Measurements from ENCODE around the gene TBC1D10B.
"Not testable (repeated sequence)": the region's sequence is repeated elsewhere in the genome, so short reads cannot be mapped to it uniquely, and the experiment has no call there.

The TBC1D10B gene

DNA sequence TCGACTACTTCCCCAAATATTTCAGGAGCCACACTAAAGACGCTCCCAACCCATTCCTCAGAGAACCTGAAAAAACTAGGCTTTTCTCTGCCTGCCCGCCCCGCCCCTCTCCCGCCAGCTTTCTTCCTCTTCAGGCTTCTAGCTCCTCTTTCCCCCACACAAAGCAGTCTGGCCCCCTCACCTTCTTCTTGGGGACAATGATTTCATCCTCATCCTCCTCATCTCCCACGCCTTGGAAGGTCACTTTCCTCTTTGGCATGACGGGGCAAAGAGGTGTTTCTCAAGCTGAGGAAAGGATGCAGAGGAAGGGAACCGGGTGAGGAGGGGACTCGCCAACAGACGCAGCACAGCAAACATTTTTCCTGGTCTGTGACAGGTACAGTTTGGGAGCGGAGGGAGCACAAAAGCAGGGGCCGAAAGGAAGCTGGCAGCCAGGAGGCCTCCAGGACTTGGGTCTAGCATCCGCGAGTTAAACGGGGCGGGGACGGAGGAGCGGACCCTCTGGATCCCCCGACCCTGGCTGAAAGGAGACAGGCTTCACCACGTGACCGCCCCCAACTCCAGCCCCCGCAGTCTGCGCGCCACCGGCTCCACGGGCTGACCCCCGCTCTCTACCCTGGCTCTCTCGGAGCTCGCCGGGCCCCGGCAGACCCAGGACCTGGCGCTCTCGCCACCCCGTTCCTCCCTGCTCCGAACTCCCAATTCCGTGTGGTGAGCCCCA, 15.7 kb downstream of the TBC1D10B start:
- DNase-seq, result peak; percentile 46

DNA sequence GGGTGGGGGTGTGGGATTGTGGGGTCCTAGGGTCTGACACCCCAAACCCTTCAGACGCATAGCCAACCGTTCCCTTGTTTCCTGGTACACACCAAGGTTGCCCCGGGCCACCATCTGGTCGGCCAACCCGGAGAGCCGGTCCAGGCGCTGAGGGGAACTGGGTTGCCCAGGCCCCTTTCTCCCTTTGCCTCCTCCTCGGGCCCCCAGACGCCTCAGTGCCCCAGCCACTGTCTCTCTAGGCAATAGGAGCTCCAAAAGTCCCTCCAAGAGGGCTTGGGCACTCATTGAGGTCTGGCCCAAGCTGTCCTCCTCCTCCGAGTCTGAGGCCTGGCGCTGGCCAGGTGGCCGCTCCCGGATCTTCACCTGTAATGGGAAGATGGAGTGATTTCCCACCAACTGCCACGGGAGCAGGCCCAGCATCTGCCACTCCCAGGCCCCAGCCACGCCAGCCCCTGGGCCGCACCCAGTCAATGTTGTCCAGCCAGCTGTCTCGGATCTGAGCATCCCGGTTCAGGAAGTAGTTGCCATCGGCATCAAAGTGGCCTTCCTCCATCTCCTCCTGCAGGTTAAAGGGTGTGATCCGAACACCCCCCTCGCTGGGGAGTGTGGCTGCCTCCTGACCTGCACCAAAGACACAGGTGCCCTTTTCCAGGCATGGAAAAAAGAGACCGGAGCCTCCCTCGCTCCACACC, 16.7 kb downstream of the TBC1D10B start:
- DNase-seq, result no peak

DNA sequence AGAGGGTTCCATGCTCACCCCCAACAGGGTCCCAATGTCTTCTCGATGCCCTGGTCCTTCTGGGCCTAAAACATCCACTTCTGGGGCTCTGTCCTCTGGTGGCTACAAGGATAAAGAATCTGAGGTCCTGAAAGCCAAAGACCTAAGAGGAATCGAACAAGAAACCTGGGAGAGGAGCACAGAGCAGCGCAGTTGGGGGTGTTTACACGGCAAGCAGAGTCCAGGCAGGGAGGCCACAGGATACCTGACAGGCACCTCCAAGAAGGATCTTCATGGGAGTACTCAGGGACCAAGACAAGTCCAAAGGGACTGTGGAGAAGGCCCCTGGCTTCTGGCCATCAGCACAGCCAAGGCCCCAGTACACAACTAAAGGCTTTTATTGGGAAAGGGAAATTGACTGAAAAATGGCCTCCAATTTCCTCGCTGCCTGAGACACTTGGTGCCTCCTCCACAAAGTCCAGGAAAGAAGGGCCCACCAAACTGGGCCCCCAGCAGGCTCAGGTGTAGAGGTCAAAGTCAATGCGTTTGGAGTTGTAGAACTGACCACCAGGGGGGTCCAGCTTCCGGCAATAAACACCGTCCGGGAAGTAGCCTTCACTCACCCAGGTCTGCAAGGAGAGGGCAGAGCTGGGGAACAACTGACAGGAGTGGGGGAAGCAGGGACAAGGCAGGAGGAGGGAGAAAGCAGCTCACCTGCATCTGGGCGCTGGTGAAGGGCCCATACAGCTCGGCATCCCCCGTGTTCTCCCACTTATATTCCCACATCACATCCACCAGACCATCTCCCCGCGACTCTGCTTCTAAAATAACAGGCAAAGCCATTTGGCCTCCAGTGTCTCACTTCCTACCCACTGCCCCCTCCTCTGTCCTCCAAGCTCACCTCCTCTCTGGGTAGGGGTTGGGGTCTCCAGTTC, 17.5 kb downstream of the TBC1D10B start:
- DNase-seq, result no peak

DNA sequence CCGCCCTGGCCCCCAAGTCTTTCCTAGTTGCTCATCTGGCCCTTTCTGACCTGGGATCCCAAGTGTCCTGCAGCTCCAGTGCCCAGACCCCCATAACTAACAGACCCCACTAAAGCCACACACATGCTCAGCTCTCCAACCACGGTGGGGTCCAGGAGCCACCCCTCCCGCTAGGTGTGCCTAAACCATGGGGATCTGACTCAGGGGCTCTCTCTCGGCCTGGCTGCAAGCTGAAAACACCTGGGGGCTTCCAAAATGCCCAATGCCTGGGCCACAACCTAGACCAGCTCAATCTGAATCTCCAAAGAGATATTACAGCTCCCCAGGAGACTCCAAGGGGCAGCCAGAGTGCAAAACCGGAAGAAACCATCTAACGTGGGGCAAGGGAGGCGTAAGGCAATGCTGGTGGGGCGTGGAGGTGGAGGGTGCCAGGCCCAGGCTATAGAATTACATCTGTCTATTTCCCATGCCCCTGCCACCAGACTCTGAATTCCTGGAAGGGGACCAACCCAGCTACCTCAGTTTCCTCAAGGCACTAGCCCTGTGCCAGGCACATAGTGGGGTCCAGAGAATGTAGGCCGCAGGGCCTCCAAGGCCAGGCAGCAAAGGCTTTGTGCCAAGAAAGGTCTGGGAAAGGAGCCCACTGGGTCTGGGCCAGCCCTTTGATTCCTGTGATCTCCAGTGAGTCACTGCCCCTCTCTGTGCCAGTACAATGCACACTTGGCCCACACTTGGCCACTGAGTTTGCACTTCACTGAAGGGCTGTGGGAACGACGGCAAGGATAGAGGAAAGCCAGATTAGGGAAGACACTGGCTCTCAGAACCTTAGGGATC, 18.5 kb downstream of the TBC1D10B start:
- DNase-seq, result no peak

DNA sequence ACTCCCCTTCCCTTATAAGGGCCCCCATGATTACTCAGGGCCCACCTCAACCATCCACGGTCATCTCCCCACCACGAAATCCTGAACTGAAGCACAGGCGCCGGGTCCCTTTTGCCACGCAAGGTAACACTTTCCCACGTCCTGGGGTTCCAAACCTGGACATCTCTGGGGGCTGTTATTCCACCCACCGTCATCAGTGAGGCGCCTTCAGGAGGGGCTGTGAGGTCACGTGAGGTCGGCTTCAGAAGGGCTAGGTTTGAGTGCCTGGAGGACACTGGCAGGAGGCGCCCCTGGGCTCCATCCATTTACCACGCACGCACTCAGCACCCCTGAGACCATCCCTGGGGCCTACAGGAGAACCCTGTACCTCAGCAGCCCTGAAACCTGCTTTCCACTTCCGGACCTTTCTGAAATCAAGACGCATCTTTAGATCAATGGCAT, 19.3 kb downstream of the TBC1D10B start:
- DNase-seq, result no peak

DNA sequence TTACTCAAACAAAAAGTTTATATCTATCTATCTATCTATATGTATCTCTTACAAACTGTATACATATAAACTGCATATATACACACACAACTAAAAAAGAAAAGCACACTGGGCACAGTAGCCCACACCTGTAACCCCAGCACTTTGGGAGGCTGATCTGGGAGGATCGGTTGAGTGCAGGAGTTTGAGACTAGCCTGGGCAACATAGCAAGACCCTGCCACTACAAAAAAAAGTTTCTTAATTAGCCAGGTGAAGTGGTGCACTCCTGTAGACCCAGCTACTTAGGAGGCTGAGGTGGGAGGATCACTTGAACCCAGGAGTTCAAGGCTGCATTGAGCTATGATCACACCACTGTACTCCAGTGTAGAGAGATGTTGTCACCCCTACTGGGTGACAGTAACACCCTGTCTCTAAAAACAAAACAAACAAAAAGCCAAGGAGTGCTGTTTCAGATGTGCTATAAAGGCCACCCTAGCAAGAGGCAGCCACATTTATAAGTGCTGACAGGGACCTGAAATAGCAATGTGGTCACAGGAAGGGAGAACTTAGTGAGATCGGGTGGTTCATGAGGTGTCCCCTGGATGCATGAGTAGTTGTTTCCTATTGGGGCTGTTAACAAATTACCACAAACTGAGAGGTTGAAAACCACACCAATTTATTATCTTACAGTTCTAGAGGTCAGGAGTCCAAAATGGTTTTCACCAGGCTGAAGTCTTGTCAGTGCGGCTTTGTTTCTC, 20.0 kb downstream of the TBC1D10B start:
- no peak for DNase-seq

DNA sequence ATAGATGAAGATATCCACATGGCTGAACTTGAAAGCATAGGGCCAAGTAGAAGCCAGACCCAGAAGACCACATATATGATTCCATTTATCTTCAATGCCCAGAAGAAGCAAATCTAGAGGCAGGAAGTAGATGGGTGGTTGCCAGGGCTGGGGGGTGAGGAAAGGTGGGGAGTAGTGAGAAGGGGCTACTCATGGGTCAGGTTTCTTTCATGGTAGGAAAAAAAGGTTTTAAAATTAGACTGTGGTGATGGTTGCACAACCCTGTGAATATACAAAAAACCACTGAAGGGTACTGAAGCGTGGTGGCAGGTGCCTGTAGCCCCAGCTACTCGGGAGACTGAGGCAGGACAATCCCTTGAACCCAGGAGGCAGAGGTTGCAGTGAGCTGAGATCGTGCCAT, 20.6 kb downstream of the TBC1D10B start:
- no peak for DNase-seq

DNA sequence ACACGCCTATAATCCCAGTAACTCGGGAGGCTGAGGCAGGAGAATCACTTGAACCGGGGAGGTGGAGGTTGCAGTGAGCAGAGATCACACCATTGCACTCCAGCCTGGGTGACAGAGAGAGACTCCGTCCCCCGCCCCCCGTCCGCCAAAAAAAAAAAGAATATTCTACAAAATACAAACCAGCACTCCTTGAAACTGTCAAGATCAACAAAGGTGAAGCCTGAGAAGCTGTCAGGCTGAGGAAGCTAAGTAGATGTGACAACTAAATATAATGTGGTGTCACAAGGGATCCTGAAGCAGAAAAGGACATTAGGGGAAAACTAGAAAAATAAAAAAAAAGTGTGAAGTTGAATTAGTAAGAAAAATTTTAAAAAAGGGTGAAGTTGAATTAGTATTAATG, 21.4 kb downstream of the TBC1D10B start:
- no peak for DNase-seq

DNA sequence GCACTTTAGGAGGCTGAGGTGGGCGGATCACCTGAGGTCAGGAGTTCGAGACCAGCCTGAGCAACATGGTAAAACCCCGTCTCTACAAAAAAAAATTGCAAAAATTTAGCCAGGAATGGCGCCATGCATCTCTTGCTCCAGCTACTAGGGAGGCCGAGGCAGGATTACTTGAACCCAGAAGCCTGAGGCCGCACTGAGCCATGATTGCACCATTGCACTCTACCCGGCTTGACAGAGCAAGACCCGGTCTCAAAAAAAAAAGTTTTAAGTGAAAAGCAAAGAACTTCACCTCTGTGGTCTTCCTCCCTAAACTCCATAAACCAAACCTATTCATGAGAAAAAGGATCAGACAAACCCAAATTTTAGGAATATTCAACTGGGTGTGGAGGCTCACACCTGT, 22.2 kb downstream of the TBC1D10B start:
- DNase-seq, result no peak

DNA sequence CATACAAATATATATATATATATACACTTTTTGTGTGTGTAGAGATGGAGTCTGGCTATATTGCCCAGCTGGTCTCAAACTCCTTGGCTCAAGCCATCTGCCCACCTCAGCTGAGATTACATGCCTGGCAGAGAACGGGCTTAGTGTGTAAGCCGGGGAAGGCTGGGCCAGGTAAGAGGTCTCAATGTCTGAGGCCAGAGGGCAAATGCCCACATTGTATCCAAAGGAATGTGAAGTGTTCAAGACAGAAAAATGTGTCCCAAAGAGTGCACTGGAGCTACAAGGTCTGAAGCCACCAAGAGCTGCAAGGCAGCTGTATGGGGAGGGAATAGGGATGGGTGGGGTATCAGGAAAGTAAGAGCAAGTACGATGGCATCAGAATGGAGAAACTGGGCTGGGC, 24.0 kb downstream of the TBC1D10B start:
- no peak for DNase-seq

DNA sequence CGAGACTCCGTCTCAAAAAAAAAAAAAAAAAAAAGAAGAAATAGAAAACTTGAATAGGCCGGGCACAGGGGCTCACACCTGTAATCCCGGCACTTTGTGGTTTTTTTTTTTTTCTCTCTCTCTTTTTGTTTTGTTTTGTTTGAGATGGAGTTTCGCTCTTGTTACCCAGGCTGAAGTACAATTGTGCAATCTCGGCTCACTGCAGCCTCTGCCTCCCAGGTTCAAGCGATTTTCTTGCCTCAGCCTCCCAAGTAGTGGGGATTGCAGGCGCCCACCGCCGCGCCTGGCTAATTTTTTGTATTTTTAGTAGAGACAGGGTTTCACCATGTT, 26.8 kb downstream of the TBC1D10B start:
- not testable (repeated sequence) for DNase-seq

DNA sequence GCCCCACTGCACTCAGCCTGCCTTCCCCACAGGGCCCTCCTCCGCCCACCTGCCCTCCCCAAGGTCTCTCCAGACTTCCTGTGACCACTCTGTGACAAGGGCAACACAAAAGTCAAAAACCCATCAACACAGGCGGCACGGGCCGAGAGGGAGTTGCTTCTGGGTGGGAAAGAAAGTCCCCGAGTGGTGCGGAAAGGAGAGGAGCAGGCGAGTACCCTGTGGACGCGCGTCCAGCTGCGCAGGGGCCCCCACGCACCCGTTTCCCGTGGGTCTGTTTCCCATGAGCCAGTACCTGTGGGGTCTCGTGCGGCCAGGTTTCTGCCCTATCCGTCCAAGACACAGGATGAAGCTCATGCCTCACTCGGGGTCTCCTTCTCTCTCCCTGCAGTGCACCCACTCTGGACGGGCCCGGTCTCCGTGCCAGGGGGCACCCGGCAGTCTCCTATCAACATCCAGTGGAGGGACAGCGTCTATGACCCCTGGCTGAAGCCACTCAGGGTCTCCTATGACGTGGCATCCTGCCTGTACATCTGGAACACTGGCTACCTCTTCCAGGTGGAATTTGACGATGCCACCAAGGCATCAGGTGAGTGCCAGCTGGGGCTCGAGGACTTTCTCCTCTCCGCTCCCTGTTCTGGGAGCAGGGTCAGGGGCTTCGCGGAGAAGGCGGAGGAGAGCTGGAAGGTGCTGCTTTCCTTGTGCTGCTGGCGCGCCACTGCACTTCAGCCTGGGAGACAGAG, 27.4 kb downstream of the TBC1D10B start:
- DNase-seq, result no peak

DNA sequence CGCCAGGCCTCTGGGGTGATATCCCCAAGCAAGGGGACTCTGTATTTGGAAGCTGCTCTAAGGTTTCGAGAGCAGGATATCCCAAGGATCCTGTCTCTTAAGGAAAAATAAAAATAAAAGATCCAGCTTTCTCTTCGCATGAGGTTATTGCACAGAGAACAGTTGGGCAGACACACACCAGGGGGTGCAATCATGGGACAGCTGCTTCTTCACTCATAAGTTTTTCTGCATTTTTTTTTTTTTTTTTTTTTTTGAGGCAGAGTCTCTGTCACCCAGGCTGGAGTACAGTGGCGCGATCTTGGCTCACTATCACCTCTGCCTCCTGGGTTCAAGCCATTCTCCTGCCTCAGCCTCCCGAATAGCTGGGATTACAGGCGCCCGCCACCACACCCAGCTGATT, 28.3 kb downstream of the TBC1D10B start:
- not testable (repeated sequence) for DNase-seq

DNA sequence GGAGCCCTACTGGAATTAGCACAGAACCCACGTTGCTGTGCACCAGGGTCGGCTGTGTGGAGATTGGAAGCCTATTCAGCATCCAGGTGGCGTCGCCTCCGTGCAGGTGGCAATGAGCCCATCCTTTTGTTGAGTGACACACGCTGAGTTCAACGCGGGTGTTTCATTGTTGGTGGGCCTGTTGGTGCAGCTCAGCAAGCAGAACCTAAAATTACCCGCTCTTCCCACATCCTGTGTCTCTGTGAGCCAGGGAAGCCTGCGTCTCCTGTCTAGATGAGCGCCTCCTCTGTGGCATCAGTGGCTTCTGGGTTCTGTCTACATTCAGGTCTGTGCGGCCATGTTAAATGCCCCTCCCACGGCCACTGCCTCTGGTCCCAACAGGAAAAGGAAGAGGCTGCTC, 29.7 kb downstream of the TBC1D10B start:
- no peak for DNase-seq

DNA sequence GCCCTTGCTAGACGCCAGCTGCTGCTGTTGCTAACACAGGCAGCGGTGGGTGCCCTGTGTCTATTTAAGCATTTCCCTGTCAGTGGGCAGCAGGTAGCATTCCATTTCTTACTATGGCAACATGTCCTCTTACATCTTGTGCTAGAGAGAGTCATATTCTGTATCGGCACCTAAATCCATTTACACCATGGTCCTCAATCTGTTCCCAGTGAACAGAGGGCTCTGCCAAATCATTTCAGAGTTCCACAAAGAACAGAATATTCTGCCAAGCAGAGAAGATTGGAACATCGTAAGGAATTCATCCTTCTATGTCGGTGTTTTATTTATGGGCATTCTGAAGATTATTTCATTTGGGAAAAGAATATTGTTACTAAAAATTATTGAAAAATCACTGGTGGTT, 31.6 kb downstream of the TBC1D10B start:
- DNase-seq, result not testable (repeated sequence)

DNA sequence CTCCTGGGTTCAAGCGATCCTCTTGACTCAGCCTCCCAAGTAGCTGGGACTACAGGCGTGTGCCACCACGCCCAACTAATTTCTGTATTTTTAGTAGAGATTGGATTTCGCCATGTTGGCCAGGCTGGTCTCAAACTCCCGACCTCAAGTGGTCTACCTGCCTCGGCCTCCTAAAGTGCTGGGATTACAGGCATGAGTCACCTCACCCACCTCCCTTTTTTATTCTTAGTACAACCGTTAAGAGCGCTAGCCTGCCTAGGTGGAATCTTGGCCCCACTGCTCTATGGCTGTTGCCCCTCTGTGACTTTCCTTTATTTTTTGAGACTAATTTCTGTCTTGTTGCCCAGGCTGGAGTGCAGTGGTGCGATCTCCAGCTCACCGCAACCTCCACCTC, 32.3 kb downstream of the TBC1D10B start:
- not testable (repeated sequence) for DNase-seq

DNA sequence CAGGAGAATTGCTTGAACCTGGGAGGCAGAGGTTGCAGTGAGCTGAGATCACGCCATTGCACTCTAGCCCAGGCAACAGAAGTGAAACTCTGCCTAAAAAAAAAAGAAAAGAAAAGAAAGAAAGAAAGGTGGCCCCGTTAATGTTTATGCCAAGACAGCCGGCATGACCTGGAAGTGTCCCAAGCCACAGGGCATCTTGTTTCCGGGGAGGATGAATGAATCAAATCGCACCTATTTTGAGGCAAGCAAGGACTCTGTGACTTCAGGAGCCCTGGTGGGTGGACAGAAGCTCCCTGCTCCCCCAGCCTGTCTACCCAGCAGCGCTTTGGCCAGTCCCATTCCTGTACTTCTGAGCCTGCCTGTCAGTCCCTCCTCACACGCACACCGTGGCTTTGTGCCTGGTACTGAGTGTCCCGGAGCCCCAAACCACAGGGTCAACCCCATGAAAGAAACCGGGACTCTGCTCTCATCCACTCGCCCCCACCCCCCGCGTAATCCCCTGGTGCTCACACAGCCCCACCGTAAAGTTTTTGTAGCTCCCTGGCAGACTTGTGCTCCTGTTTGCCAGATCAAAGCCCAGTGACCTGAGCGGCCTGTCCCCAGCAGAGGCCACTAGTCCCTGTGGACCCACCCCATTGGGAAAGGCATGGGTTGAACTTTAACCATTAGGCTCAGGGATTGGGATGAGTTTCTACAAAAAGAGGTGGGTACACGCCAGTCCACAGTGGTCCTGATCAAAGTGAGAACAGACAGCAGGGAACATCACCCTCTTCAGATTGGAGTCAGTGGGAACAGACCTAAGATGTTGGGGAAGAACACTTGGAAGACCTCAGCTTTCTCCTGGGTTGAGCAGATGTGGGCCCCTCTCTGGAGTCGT, 34.5 kb downstream of the TBC1D10B start:
- peak; percentile 36 for DNase-seq

DNA sequence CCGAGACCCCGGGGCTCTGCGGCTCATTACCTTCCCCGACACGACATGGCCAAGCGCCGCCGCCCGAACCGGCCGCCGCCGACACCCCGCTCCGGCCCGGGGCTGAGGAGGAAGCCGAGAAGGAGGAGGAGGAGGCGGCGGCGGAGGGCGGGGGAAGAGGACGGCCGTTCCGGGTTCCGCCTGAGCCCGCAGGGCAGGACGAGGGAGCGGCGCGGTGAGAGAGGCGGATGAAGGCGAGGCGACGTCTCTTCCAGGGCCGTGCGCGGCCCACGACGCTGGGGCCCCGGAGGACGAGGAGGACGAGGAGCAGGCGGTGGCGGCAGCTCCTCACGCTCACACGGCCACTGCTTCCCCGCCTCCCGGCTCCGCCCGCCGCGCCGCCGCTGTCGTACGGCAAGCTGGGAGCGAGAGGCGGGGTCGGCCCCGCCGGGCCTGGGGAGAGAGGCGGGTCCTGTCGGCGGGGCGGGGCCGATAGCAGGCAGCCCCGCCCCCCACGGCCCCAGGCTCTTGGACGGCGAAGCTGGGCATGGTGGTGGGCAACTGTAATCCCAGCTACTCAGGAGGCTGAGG, 35.2 kb downstream of the TBC1D10B start:
- DNase-seq, result peak; percentile 88

DNA sequence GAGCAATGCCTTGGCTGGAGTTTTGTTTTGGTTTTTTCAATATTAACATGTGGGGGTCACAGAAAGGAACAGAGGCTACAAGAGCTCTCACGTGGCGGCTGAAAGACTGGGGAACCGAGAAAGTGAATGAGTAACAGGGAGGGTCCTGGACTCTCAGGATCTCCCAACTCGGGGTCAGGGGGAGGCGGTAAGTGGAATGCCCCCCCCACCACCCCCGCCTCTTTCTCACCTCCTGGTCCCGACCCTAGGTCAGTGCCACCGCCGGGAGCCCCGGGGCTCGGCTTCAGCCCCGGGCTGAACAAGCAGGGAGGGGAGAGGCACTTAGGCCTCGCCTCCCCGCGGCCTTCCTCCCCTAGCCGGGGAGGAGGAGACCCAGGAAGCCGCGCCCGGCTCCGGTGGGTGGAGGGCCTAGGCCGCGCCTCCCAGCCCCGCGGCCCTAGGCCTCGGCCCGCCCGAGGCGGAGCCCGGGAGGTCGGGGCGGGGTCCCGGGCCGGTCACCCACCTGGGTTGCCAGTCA, 35.8 kb downstream of the TBC1D10B start:
- DNase-seq, result peak; percentile 86

DNA sequence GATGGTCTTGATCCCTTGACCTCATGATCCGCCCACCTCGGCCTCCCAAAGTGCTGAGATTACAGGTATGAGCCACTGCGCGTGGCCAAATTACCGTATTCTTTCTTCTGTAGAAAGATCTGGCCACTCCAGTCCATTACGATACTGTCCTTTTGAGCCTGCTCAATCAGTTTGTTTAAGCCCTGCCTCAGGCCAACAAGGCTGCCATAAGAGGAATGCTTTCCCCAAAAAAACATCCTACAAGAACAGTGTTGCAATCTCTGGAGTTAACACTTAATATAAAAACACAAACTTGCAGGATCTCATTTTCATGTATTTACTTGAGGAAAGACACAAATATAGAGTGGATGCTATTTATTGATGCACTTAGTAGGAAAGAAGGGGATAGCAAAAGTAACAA, 46.1 kb downstream of the TBC1D10B start:
- not testable (repeated sequence) for DNase-seq
